ENCODE results near the gene ANP32E. TPM values are rescaled to one million over a fixed set of nuclear protein-coding genes. Genes with fewer than 3 reads are reported as not detected.
A peak's percentile ranks its signal among the peaks of the same experiment; 100 is the strongest.

The ANP32E gene
- total and polyA plus RNA-seq, 9 of the 15 experiments (the other 6 are each of a cell fraction or from before 2014, with no cell fraction given): 60.4 to 197 (median 104) TPM

GRCh38 chr1:150227228-150227627, 8.7 kb downstream of the ANP32E start:
- Histone ChIP-seq H3K4me3 (no peak overlapping the region), H3K27me3 (ENCODE audit: control insufficient read depth in 2 of 2, insufficient read depth in 2 of 2, low read length in 2 of 2) (no peaks in the 10 kb centered on the region), H3K4me1 (replicated peaks in 1 of 2; ENCODE audit: control insufficient read depth in 2 of 2, insufficient read depth in 2 of 2, low read length in 2 of 2) (no peaks in the 10 kb centered on the region; a peak in 1 of 5 replicates), H3K79me2 (ENCODE audit: control insufficient read depth, insufficient read depth, low read length) (peaks cover 21% of the 10 kb centered on the region), H3K4me2 (ENCODE audit: insufficient read depth, low read length) (no peak overlapping the region), H3K27ac (ENCODE audit: extremely low read depth, low read depth, low read length) (no peak overlapping the region), H3K9me3 (replicated peaks; ENCODE audit: control insufficient read depth, insufficient read depth, low read depth, low read length) (no peaks in the 10 kb centered on the region), H2AFZ (ENCODE audit: low read depth, low read length) (no peak overlapping the region), H3K9ac (ENCODE audit: insufficient read depth in 1 of 2, low read depth in 2 of 2, low read length in 2 of 2) (no peak overlapping the region), H3K9me1 (ENCODE audit: control insufficient read depth, insufficient read depth, low read length) (no peaks in the 10 kb centered on the region), H4K20me1 (replicated peaks; ENCODE audit: control insufficient read depth, insufficient read depth, low read length) (no peaks in the 10 kb centered on the region), H3K36me3 (ENCODE audit: control insufficient read depth, insufficient read depth, low read length) (peaks cover 81% of the 10 kb centered on the region)
- CTCF ChIA-PET (ENCODE audit: low intra/inter-chr PET ratio): no interaction called here
- in situ Hi-C loops (cut with MboI): no loop called here
- POLR2A ChIA-PET: interaction anchor here (1.0 kb wide), 1 partner anchor 35 kb away, joined by 3 read pairs; no protein-coding TSS in a partner anchor
- TF ChIP-seq ZNF146 (CRISPR knock-in tag; IDR thresholded peaks at IDR 0.05; ENCODE audit: unreplicated experiment) (peak; percentile 47), ZNF707 (CRISPR knock-in tag; conservative IDR thresholded peaks at IDR 0.05) (no peak)
- DNase-seq (ENCODE audit: extremely low read depth in 1 of 4, low spot score in 3 of 4) (no peak), ATAC-seq (no peak), FAIRE-seq (peak; percentile 23)
- intact Hi-C loops (cut with micrococcal nuclease): no loop called here
- BruUV-seq (replicated peaks): no TSS peak

GRCh38 chr1:150226486-150226885, 9.4 kb downstream of the ANP32E start:
- Histone ChIP-seq H3K36me3 (ENCODE audit: control insufficient read depth, insufficient read depth, low read length) (peaks cover 81% of the 10 kb centered on the region), H4K20me1 (replicated peaks; ENCODE audit: control insufficient read depth, insufficient read depth, low read length) (no peaks in the 10 kb centered on the region), H2AFZ (ENCODE audit: low read depth, low read length) (no peak overlapping the region), H3K27me3 (ENCODE audit: control insufficient read depth in 2 of 2, insufficient read depth in 2 of 2, low read length in 2 of 2) (no peaks in the 10 kb centered on the region), H3K79me2 (ENCODE audit: control insufficient read depth, insufficient read depth, low read length) (peaks cover 16% of the 10 kb centered on the region), H3K9me3 (replicated peaks; ENCODE audit: control insufficient read depth, insufficient read depth, low read depth, low read length) (no peaks in the 10 kb centered on the region), H3K27ac (ENCODE audit: extremely low read depth, low read depth, low read length) (no peak overlapping the region), H3K9me1 (ENCODE audit: control insufficient read depth, insufficient read depth, low read length) (no peaks in the 10 kb centered on the region), H3K9ac (ENCODE audit: insufficient read depth in 1 of 2, low read depth in 2 of 2, low read length in 2 of 2) (no peak overlapping the region), H3K4me3 (no peak overlapping the region), H3K4me2 (ENCODE audit: insufficient read depth, low read length) (no peak overlapping the region), H3K4me1 (replicated peaks in 1 of 2; ENCODE audit: control insufficient read depth in 2 of 2, insufficient read depth in 2 of 2, low read length in 2 of 2) (no peaks in the 10 kb centered on the region)
- ChIA-PET CTCF (ENCODE audit: low intra/inter-chr PET ratio) (no interaction called here), POLR2A (interaction anchor here (1.0 to 1.7 kb wide), 2 partner anchors 9 to 36 kb away, joined by 3 to 7 read pairs; partner anchors contain the start of gene ANP32E)
- TSS peak; percentile 15 for BruUV-seq (replicated peaks)
- DNase-seq (ENCODE audit: extremely low read depth in 1 of 4, low spot score in 3 of 4): no peak
- WGBS (ENCODE audit: insufficient coverage, low coverage, missing lambda C conversion rate): 95% methylated on average over 2 of the region's 2 CpGs
- in situ Hi-C loops (cut with MboI): no loop called here
- intact Hi-C loops (cut with micrococcal nuclease): no loop called here
- ATAC-seq: no peak
- FAIRE-seq: no peak
- TF ChIP-seq ZNF280A (IDR thresholded peaks at IDR 0.05; ENCODE audit: low read depth, partially characterized antibody) (no peak), KDM4B (IDR thresholded peaks at IDR 0.05; ENCODE audit: borderline replicate concordance in 2 of 2, low read depth in 1 of 2) (no peak), NBN (IDR thresholded peaks at IDR 0.05; ENCODE audit: low read depth) (no peak), PREB (CRISPR knock-in tag; IDR thresholded peaks at IDR 0.05) (no peak), ZNF277 (CRISPR knock-in tag; IDR thresholded peaks at IDR 0.05; ENCODE audit: borderline replicate concordance) (no peak), SIRT6 (IDR thresholded peaks at IDR 0.05; ENCODE audit: low read depth, low read length) (no peak), ZNF23 (CRISPR knock-in tag; IDR thresholded peaks at IDR 0.05) (no peak), SOX6 (IDR thresholded peaks at IDR 0.05) (no peak), ELF4 (CRISPR knock-in tag; IDR thresholded peaks at IDR 0.05) (no peak), NFE2L1 (tag; IDR thresholded peaks at IDR 0.05; ENCODE audit: borderline replicate concordance, low read depth) (no peak), ZNF217 (CRISPR knock-in tag; IDR thresholded peaks at IDR 0.05) (no peak)

Measured in K562 (cell line).